GM21526 (cell line): ENCODE results near the gene CMTR2.
"Not testable (repeated sequence)": the region's sequence is repeated elsewhere in the genome, so short reads cannot be mapped to it uniquely, and the experiment has no call there.

Experiments used
- ATAC-seq: cut with Tn5 transposase; IDR thresholded peaks from one replicate; pipeline ENCODE4 v1.9.1; 2021; ENCODE audit warnings: moderate library complexity; ENCODE audit not compliant: unreplicated experiment, low FRiP score

Gene CMTR2, protein sequence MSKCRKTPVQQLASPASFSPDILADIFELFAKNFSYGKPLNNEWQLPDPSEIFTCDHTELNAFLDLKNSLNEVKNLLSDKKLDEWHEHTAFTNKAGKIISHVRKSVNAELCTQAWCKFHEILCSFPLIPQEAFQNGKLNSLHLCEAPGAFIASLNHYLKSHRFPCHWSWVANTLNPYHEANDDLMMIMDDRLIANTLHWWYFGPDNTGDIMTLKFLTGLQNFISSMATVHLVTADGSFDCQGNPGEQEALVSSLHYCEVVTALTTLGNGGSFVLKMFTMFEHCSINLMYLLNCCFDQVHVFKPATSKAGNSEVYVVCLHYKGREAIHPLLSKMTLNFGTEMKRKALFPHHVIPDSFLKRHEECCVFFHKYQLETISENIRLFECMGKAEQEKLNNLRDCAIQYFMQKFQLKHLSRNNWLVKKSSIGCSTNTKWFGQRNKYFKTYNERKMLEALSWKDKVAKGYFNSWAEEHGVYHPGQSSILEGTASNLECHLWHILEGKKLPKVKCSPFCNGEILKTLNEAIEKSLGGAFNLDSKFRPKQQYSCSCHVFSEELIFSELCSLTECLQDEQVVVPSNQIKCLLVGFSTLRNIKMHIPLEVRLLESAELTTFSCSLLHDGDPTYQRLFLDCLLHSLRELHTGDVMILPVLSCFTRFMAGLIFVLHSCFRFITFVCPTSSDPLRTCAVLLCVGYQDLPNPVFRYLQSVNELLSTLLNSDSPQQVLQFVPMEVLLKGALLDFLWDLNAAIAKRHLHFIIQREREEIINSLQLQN

DNA sequence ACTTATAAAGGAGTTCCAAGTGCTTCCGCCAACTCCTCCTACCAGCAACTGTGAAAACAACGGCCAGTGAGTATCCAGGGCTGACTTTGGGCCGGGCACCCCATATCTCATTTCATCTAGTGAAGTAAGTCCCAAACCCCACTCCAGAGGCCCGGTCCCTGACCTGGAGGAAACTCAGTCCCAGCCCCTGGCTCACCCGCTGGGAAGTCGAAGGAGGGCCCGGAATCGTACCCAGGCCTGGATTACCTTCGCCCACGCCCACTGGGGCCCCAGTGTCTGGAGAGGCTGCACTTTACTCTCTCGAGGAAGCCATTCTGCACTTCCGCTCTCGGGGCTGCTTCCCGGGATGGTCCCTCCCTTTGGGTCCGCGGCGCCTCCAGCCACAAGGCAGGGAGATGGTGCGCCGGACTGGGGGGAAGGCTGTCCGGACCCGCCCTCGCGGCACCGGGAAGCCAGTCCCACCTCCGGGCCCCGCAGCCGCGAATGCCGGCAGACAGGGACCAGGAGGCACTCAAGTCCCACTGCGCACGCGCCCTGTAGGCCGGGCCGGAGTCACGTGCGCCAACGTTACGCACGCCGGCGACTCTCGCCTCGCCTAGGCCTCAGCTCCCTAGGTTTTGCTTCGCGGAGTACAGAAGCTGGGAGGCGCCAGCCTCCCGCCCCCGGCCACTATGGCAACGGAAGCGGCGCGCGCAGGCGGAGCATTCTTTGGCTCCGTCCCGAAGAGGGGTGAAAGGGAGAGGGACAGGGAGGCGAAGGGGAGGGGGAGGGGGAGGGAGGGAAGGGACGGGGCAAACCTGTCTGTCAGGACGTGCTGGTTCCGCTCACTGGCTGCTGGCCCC is at the start of gene CMTR2:
Gene CMTR2 (minus strand): TSS at position 513 of the 842 bp plus-strand sequence. CDS start 3,482 bp downstream, outside the sequence.
- ATAC-seq = peak; percentile 92

DNA sequence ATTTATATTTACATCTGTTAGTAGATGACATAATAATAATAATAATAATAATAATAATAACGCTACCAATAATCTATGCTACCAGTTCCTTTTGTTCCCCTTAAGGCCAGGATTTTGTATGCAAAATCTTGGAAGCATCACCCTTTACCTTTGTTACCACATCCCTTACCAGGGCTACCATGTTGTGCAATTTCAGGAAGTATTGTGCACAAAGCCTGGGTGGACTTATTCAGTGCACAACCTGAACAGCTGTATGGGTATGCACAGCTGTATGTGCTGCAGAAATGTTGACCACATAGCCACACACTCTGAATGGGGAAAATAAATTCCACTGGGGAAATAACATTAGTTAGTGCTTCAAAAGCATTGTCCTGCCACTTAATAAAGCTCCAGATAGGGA is 49.4 kb upstream of the CMTR2 start:
- ATAC-seq = no peak

DNA sequence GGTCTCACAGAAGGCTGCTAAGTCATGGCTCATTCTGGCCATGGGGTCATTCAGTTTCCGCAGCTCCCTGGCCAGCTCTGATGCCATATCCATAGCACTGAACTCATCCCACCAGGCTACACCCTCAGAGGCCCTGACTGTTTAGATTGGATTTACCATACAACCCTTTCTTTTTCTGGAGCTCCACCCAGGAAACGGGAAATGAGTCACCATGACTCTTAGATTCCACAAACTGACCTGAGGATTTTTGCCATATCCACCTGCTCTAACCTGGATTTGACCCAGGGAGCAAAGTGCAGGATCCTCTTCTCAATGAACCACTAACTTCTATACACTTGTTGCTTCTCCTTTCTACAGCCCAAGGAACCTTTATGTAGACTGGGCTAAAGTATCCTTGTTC is 49.0 kb upstream of the CMTR2 start:
- no peak for ATAC-seq

DNA sequence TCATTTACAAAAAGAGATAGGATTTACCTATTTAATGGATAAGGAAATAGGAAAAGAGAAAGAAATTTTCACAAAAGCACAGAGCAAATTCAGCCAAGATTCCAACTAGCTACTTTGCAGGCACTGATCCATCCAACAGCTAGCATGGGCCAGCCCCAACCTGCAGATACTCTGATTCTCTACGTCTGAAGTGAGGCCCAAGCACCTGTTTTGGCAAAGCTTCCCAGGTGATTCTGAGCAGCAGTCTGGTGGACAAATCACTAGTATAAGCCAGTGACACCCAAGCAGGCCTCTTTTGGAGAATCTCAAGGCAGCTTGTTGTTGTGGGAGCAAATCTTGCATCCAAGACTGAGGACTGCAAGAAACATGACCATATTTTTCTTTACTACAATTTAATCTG is 48.4 kb upstream of the CMTR2 start:
- no peak for ATAC-seq

DNA sequence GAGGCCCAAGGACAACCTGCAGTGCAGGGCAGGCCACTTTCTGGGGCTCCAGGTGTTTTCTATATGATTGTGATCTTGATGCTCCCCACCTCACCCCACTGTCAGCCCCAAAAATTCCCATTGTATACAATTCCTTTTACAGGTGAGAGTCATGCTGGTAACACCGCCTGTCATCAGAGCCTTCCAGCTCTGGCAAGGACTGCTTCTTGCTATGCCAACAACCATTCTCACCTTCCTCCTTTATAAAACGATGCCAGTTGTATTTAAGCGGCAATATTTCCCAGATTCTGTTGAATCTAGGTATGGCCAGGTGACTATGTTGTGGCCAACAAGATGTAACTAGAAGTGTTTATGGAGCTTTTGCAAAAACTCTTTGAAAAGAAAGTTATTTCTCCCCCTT is 38.9 kb upstream of the CMTR2 start:
- ATAC-seq = no peak

DNA sequence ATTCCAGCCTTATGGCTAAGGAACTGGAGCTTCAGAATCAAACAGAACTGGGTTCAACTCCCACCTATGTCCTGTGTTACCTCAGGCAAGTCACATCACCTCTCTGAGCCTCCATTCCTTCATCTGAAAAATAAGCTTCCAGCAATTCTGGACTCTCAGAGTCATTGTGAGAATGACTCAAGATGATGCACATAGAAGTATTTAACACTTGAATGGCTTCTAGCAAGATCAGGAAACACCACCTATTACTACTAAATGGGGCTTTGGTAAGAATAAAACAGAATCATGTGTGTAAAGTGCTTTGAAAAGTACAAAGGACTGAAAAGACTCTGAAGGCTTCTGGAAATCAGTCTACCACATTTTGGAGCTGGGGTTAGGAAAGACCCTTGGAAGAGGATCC is 38.5 kb upstream of the CMTR2 start:
- ATAC-seq = no peak

DNA sequence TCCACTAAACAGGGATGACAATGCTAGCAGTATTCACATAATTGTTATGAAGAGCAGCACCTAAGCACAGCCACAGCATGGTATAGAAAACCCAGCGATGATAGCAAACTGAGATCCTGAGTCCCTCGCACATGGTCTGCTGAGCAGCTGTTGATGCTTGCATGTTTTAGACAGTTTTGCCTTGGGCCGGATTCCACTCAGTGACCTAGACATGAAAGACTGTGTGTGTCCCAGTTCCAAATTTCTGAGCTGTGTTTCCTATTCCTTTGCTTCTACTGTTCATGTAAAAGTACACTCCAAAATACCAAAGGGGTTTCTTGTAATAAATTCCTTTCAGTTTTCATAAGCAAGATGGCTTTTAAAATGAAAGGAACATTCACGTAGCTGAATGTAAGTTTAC is 30.8 kb upstream of the CMTR2 start:
- ATAC-seq = no peak

DNA sequence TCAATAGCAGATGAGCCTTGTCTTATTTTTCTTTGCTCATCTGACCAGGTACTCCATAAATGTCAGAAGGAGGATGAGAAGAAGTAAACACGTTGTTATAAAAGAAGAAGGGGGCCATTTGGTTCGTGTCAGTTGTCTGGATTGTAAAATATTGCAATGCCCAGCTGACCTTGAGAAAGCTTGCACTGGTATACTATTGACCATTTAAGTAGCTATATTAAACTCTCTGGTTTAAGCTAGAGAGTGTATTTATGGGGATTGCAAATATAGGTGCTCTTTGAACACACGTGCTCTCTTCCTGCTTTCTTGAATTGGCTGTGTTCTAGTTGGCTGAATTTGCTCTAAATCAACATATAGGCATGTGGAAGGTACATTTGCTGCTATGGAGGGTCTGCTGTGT is 26.1 kb upstream of the CMTR2 start:
- no peak for ATAC-seq

DNA sequence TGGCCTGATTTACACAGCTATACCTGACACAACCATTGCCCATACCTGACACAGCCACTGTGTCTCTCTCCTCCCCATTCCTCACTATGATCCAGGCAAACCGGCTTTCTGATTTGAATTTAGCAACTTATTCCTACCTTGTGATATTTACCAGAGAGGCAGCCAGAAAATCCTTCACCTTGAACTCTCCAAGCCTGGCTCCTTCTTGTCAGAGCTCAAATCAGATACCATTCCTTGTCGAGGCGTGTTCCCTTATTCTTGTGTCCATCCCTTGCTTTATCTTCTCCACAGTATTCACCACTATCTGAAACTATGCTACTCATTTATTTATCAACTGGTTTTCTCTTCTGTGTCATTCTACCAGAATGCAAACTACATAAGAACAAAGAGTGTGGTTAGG is 24.4 kb upstream of the CMTR2 start:
- not testable (repeated sequence) for ATAC-seq

DNA sequence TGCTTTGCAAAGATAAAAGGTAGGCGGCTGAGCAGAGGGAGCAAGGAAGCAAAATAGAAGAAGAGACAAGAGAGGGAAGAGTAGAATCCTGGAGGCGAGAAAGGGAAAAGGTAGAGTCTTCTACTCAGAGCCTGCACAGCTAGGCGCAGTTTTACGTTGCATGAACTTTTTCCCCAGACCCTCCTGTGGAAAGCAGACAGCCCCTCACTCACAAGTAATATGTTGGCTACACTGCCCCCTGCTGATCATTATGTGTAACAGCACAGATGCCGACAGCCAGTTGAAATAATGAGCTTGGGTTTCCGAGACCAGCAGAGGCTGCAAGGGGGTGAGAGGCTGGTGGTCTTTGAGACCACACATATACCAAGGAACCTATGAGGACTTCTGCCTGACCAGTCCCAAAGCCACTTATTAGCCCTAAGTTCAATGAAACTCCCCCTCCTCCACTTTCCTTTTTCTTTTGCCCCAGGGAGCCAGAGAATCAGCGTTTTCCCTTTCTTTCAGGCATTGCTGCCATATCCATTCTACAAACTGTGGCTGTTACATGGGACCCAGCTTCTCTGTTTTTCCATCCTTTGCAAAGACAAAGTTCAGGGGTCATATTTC is 22.5 kb upstream of the CMTR2 start:
- no peak for ATAC-seq

DNA sequence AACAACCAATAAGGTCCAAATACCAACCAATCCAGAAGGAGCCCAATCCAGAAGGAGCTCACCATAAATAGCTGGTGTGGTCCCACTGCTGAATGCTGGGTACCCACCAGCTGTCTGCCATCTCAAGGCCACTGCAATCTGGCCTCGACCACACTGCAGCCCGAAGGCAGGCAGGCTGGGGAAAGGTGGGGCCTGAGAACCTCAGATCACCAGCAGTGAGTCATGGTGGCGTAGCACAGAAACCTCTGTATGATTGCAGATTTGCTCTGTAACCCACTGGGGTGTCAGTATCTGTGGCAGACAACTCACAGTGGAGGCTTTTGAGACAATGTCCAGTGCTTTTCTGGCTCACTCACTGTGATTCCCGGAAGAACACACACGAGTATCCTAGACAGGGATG is 14.7 kb upstream of the CMTR2 start:
- no peak for ATAC-seq

DNA sequence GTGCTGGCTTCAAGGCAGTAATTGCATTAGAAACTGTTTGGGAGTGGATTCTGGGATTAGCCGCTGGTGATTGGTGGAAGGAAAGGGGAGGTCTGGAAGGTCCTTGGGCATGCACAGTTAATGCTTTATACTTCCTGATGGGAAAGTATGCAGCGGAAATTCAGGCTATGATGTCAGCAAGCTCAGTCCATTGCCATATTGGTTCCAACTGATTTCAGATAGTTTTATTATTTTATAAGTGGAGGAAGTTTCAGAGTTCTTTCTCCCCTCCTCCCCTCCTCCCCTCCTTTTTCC is 8.1 kb upstream of the CMTR2 start:
- no peak for ATAC-seq

DNA sequence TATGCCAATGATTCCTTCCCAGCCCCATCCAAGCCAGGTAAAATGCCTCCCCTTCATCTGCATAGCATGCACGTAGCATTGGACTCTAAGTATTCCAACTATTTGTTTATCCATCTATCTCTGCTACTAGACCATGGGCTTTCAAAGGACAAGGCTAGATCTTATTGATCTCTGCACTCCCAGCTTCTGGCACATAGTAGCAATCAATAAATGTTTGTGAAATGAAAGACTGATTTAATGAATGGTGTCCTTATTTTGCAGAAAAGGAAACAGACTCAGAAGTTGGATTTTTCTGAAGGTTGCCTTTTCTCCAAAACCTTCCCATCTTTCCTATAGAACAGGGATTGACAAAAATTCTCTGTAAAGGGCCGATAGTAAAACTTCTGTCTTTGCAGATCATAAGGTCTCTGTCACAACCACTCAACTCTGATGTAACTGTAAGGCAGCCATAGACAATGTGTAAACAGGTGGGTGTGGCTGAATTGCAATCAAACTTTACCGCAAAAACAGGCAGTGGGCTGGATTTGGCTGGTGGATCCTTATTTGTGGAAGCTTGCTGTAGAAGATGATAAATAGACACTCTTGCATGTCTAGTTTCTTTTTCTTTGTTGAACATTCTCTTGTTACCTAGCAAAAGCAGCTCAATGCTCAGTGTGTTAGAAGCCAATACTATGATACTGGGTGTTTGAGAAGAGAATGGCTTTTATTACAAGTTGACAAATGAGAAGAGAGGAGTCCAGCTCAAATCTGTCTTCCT is 7.6 kb upstream of the CMTR2 start:
- no peak for ATAC-seq

DNA sequence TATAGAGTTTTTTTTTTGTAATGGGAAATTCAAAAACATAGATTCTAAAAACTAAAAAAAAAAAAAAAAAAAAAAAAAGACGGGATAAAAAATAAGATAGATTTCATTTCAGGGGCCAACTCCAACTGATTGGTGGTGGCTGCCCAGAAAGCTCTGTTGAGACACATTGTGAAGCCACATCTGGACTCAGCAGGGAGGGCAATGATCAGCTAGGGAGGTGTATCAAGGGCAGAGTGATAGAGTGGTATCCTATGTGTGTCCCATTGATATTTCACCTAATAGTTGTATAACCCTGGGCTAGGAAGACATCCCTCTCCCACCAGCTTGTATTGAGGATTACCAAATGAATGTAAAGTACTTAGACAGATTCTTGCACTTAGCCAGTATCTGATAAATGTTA is 6.7 kb upstream of the CMTR2 start:
- no peak for ATAC-seq

DNA sequence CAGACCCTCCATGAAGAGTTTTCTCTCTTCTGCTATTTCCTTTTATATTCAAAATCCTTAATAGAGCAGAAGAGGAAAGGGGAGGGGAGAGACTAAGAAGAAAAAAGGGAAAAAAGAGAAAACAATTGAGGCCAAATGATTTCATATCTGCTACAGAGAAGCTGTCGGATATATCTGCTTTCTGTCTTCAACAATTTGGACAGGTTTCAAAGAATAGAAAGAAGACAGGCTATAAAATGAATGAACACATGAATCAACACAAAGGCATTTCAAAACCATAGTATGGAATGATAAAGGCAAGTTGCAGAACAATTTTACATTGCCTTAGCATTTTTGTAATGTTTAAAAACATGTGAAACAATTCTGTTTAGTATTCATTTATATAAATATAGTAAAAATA is 4.7 kb upstream of the CMTR2 start:
- no peak for ATAC-seq

DNA sequence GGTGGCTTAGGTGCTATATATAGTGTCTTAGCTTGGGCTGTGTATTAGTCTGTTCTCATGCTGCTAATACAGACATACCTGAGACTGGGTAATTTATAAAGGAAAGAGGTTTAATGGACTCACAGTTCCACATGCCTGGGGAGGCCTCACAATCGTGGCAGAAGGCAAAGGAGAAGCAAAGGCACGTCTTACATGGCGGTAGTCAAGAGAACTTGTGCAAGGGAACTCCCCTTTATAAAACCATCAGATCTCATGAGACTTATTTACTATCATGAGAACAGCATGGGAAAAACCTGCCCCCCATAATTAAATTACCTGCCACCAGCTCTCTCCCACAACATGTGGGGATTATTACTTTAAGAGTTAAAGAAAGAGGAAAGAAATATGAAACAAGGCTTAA is 2.9 kb upstream of the CMTR2 start:
- not testable (repeated sequence) for ATAC-seq

DNA sequence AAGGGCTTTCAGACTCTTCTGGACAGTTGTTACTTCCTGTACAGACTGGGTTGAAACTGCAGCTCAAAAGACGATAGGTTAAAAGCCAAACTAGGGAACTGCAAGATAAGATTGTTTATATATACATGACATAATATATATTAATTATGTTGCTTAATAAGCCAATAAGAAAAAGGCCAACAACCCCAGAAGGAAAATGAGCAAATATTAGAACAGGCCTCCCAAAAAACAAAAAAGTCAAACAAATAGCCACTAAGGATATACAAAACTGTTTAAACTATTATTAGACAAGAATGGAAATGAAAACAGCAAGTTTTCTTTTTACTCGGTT is 495 bp upstream of the CMTR2 start:
- no peak for ATAC-seq

DNA sequence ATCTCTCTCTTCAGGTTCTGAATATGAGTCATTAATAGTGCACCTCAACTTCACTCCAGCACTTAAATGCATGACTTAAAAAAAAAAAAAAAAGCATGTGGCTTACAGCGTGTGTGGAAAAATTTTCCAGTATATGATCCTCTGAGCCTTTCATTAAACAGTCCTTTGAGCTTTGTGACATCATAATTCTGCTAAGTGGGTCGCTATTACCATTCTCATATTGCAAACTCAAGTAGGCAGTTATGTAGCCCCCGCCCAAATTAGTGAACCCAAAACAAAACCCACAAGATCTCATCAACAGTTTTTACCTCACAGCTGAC is 672 bp downstream of the CMTR2 start:
- no peak for ATAC-seq

DNA sequence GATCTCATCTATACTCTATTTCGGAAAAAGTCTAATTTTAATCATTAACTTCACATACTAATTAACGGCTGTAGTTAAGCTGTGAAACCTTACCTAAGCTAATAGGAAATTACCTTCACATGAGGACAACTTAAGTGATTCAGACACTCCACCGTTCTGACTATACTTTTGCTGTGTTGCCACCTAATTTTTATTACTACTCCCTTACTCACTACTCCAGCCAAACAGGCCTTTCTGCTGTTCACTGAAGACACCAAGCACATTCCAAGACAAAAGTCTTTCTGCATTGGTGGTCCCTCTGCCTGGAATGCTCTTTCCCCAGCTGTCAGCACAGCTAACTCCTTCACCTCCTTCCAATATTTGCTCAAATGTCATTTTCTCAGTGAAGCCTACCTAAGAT is 1.3 kb downstream of the CMTR2 start:
- ATAC-seq = no peak

DNA sequence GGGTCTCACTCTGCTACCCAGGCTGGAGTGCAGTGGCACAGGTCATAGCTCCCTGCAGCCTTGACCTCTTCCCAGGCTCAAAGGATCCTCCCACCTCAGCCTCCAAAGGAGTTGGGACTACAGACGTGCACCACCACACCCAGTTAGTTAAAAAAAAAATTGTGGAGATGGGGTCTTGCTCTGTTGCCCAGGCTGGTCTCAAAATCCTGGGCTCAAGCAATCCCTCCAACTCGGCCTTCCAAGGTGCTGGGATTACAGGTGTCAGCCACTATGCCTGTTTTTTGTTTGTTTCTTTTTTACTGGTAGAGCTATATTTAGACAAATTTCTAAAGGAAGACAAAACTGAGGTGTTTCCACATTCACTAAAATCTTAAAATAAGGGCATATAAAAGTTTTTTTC is 1.7 kb downstream of the CMTR2 start:
- ATAC-seq = no peak

DNA sequence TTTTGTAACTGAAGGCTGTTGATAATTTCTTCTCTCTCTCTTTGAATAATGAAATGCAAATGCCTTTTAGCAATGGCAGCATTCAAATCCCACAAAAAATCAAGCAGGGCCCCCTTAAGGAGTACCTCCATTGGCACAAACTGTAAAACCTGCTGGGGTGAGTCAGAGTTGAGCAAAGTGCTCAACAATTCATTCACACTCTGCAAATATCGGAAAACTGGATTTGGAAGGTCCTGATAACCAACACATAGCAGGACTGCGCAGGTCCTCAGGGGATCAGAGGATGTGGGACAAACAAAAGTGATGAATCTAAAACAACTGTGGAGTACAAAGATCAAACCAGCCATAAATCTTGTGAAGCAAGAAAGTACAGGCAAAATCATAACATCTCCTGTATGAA is 5.6 kb downstream of the CMTR2 start:
- ATAC-seq = no peak
